ENCODE measurements around the gene KLLN.
"Not testable (repeated sequence)": the region's sequence is repeated elsewhere in the genome, so short reads cannot be mapped to it uniquely, and the experiment has no call there.

Gene KLLN

GRCh38 chr10:87886635-87887034, 23.3 kb upstream of the KLLN start:
- no peak overlapping the region for H3K4me3 ChIP-seq (ENCODE audit: low read depth, low read length)
- TF ChIP-seq, protein P1, sequence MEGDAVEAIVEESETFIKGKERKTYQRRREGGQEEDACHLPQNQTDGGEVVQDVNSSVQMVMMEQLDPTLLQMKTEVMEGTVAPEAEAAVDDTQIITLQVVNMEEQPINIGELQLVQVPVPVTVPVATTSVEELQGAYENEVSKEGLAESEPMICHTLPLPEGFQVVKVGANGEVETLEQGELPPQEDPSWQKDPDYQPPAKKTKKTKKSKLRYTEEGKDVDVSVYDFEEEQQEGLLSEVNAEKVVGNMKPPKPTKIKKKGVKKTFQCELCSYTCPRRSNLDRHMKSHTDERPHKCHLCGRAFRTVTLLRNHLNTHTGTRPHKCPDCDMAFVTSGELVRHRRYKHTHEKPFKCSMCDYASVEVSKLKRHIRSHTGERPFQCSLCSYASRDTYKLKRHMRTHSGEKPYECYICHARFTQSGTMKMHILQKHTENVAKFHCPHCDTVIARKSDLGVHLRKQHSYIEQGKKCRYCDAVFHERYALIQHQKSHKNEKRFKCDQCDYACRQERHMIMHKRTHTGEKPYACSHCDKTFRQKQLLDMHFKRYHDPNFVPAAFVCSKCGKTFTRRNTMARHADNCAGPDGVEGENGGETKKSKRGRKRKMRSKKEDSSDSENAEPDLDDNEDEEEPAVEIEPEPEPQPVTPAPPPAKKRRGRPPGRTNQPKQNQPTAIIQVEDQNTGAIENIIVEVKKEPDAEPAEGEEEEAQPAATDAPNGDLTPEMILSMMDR (IDR thresholded peaks at IDR 0.05; ENCODE audit: control insufficient read depth, extremely low read depth, insufficient read depth) = no peak
- DNase-seq (ENCODE audit: low read depth) = no peak

- DNase-seq (ENCODE audit: low read depth) = no peak
- TF ChIP-seq, protein P1 (IDR thresholded peaks at IDR 0.05; ENCODE audit: control insufficient read depth, extremely low read depth, insufficient read depth) = no peak
- no peak overlapping the region for H3K4me3 ChIP-seq (ENCODE audit: low read depth, low read length)
Observed at GRCh38 chr10:87882555-87883294, 19.4 kb upstream of the KLLN start.

- H3K4me3 ChIP-seq (ENCODE audit: low read depth, low read length); DNase-seq (ENCODE audit: low read depth): not testable (repeated sequence)
Observed at GRCh38 chr10:87881373-87882059, 18.2 kb upstream of the KLLN start.

GRCh38 chr10:87880336-87880735, 17.0 kb upstream of the KLLN start:
- TF ChIP-seq, protein P1 (IDR thresholded peaks at IDR 0.05; ENCODE audit: control insufficient read depth, extremely low read depth, insufficient read depth) = no peak
- H3K4me3 ChIP-seq (ENCODE audit: low read depth, low read length) = no peak overlapping the region
- DNase-seq (ENCODE audit: low read depth) = no peak

- H3K4me3 ChIP-seq (ENCODE audit: low read depth, low read length) = no peak overlapping the region
- TF ChIP-seq, protein P1 (IDR thresholded peaks at IDR 0.05; ENCODE audit: control insufficient read depth, extremely low read depth, insufficient read depth) = no peak
- no peak for DNase-seq (ENCODE audit: low read depth)
Observed at GRCh38 chr10:87878664-87879459, 15.5 kb upstream of the KLLN start.

DNA sequence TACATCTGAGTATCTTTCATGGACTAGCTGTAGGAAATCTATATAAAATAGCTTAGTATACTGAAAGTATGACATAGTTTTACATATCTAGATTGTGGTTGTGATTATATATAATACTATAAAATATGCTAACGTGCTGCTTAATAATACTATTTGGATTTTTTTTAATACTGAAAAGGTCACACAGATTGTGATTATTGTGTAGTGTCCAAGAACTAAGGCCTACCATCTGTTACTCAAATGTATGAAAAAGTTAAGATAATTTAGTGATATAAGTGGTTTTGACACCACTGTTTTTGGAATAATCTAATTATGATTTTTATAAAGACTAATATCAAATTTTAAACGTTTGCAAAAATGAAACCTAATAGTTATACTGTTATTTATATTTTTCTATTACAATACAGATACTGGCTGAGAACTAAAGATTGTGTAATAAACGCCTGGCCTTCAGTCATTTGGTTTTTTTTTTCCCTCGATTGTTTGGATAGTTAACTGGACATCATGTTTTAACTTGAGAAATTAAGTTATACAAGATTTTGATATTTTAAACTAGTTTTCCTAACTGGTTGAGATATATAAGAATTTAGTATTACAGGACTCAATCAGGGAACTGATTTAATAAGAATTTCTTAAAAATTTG, 12.7 kb upstream of the KLLN start:
- DNase-seq (ENCODE audit: low read depth) = no peak
- TF ChIP-seq, protein P1 (IDR thresholded peaks at IDR 0.05; ENCODE audit: control insufficient read depth, extremely low read depth, insufficient read depth) = no peak
- no peak overlapping the region for H3K4me3 ChIP-seq (ENCODE audit: low read depth, low read length)

DNA sequence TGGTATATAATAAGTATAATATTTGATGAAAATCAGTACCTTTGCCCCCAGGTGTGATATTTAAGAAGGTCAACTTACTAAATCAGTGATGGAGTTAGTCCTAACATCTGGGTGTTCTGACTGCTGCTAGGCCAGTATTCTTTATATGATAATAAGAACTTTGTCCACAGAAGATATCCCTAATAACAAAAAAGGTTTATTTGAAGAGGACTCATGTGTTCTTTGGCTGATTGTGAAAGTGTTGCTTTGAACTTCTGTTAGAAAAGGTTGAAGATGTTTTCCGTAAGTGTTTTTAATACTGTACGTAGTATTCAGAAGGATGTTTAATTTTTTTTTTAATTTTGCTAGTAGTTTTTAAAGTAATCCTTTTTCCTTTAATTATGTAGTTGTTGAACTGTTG, 10.3 kb upstream of the KLLN start:
- no peak overlapping the region for H3K4me3 ChIP-seq (ENCODE audit: low read depth, low read length)
- TF ChIP-seq, protein P1 (IDR thresholded peaks at IDR 0.05; ENCODE audit: control insufficient read depth, extremely low read depth, insufficient read depth) = no peak
- no peak for DNase-seq (ENCODE audit: low read depth)
